Astrocyte (in vitro differentiated cells and primary cell): Measurements from ENCODE around the gene ADAMTS17.

Experiments used
- EZH2 ChIP-seq: IDR thresholded peaks from 2 replicates; pipeline ENCODE4 v1.6.1; 2012; ENCODE audit warnings: mild to moderate bottlenecking, low read length, inconsistent platforms; ENCODE audit not compliant: insufficient read depth
- TF ChIP-seq, protein P1 (sequence below): IDR thresholded peaks from 2 replicates; pipeline ENCODE4 v1.5.1; 2011; ENCODE audit warnings: low read depth, mild to moderate bottlenecking, inconsistent platforms, low read length, moderate library complexity; ENCODE audit not compliant: insufficient read depth

DNA sequence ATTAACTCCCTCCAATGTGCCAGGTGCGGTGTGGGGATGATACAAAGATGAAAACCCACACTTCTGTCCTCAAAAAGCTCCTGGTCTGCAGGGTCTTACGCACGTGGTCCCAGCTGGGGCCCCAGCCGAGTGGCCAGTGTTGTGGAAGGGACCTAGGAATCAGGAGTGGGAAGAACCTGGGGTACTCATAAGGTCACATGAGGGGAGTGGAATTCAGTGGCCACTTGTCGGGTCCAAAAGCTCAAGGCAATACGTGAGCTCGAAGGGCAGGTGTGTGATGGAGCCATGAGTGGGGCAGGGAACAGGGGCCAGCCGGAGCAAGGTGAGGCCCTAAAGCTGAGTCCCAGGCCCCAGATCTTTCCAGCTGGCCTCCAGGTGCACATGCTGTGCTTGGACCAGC, 348.5 kb downstream of the ADAMTS17 start:
- TF ChIP-seq, protein P1, sequence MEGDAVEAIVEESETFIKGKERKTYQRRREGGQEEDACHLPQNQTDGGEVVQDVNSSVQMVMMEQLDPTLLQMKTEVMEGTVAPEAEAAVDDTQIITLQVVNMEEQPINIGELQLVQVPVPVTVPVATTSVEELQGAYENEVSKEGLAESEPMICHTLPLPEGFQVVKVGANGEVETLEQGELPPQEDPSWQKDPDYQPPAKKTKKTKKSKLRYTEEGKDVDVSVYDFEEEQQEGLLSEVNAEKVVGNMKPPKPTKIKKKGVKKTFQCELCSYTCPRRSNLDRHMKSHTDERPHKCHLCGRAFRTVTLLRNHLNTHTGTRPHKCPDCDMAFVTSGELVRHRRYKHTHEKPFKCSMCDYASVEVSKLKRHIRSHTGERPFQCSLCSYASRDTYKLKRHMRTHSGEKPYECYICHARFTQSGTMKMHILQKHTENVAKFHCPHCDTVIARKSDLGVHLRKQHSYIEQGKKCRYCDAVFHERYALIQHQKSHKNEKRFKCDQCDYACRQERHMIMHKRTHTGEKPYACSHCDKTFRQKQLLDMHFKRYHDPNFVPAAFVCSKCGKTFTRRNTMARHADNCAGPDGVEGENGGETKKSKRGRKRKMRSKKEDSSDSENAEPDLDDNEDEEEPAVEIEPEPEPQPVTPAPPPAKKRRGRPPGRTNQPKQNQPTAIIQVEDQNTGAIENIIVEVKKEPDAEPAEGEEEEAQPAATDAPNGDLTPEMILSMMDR, result no peak
- no peak for TF ChIP-seq EZH2
